ENCODE measurements around the gene CXCL17. TPM values are rescaled to one million over a fixed set of nuclear protein-coding genes. Genes with fewer than 3 reads are reported as not detected.

CXCL17 gene
- total and polyA plus RNA-seq, 12 donors, result 0.27 to 0.50 (median 0.31) TPM; not detected in 8

DNA sequence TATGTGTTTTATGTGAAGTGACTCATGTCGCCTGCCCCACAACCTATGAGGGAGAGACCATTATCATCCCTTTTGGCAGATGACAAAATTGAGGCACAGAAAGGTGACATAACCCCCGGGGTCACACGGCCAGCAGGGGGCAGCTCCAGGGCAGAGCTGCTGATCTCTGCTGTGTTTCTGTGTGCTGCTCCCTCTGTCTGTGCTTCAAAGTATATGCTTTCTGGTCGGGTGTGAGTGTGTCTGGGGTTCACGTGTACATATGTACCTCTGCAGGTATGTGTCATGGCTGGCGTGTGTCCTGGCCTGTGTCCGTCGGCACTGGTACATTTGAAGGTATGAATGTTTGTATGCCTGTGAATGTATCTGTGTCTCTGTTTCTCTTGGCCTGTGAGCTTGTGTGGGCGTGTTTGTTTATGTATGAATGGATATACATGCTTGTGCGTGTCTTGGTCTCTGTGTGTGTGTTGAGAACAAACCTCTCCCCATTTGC, 22.6 kb downstream of the CXCL17 start:
- Histone ChIP-seq H3K9me3 (replicated peaks in 1 of 3) (no peaks in the 10 kb centered on the region), H3K27me3 (no peaks in the 10 kb centered on the region), H3K27ac (peak overlapping the region in 2 of 5 donors; percentile 42 to 91), H3K4me1 (replicated peaks in 1 of 2) (peaks cover 29 to 45% of the 10 kb centered on the region in 2 donors), H3K36me3 (replicated peaks in 1 of 2) (peaks cover 0 to 3% of the 10 kb centered on the region in 2 donors), H3K4me3 (no peak overlapping the region)
- TF ChIP-seq POLR2A (IDR thresholded peaks at IDR 0.05), result no peak
- TF ChIP-seq, protein P1, sequence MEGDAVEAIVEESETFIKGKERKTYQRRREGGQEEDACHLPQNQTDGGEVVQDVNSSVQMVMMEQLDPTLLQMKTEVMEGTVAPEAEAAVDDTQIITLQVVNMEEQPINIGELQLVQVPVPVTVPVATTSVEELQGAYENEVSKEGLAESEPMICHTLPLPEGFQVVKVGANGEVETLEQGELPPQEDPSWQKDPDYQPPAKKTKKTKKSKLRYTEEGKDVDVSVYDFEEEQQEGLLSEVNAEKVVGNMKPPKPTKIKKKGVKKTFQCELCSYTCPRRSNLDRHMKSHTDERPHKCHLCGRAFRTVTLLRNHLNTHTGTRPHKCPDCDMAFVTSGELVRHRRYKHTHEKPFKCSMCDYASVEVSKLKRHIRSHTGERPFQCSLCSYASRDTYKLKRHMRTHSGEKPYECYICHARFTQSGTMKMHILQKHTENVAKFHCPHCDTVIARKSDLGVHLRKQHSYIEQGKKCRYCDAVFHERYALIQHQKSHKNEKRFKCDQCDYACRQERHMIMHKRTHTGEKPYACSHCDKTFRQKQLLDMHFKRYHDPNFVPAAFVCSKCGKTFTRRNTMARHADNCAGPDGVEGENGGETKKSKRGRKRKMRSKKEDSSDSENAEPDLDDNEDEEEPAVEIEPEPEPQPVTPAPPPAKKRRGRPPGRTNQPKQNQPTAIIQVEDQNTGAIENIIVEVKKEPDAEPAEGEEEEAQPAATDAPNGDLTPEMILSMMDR (IDR thresholded peaks at IDR 0.05), result peak; percentile 14 to 76 (median 54)
- DNase-seq, result peak in 6 of 7 donors; percentile 57 to 71 (median 62)
- intact Hi-C loops (cut with DNase I), result no loop called here
- WGBS, 4 donors, result 41 to 67% (median 54%) methylated on average over 4 to 10 of the region's 10 CpGs

DNA sequence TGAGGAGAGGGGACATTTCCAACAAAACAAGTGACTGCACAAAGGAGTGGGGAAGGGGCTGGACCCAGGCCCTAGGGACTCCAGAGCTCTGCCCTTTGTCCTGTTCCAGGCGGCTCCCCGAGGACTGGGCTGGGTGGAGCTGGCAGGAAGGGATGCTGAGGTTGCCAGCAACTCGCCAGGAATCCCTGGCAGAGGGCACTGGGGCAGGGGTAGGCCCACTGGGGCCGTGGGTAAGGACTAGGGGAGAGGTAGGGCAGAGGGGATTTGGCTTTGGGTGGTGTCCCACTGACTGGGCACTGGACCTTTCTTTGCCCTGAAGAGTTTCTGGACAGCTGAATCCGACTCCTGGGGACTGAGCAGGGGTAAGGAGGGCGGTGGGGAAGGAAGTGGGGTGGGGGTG, 23.4 kb downstream of the CXCL17 start:
- TF ChIP-seq POLR2A (IDR thresholded peaks at IDR 0.05), result no peak
- TF ChIP-seq, protein P1 (IDR thresholded peaks at IDR 0.05), result no peak
- intact Hi-C loops (cut with DNase I), result no loop called here
- Histone ChIP-seq H3K4me1 (replicated peaks in 1 of 2) (peaks cover 25 to 37% of the 10 kb centered on the region in 2 donors), H3K9me3 (replicated peaks in 1 of 3) (no peaks in the 10 kb centered on the region), H3K36me3 (replicated peaks in 1 of 2) (peaks cover 0 to 11% of the 10 kb centered on the region in 2 donors), H3K27me3 (no peaks in the 10 kb centered on the region), H3K27ac (peak overlapping the region in 1 of 5 donors; percentile 27), H3K4me3 (no peak overlapping the region)
- WGBS, 4 donors, result 57 to 68% (median 66%) methylated on average over 6 of the region's 6 CpGs
- DNase-seq, result peak in 2 of 7 donors; percentile 25 to 36

DNA sequence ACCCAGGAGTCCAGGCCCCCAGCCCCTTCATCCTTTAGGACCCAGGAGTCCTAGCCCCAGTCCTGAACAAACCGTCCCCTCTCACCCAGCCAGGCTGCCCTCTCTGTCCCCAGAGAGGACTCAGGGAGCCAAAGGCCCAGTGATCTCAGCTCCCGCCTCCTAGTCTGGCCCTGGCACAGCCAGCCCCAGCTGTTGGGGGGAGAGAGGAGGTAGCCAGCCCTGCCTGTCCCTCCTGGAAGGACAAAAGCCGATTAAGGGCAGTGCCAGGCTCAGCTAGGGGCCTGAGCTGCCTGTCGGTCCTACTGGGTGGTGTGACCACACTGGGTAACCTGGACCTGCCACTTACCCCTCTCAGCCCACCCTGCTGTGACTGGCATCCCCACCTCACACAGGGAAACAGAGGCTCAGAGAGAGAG, 30.1 kb downstream of the CXCL17 start:
- Histone ChIP-seq H3K4me1 (replicated peaks in 1 of 2) (peaks cover 8 to 11% of the 10 kb centered on the region in 2 donors), H3K27me3 (no peaks in the 10 kb centered on the region), H3K4me3 (no peak overlapping the region), H3K36me3 (replicated peaks in 1 of 2) (peaks cover 0 to 18% of the 10 kb centered on the region in 2 donors), H3K9me3 (replicated peaks in 1 of 3) (no peaks in the 10 kb centered on the region), H3K27ac (no peak overlapping the region)
- peak in 3 of 7 donors; percentile 42 to 61 (median 57) for DNase-seq
- intact Hi-C loops (cut with DNase I), result no loop called here
- TF ChIP-seq POLR2A (IDR thresholded peaks at IDR 0.05), result no peak
- TF ChIP-seq, protein P1 (IDR thresholded peaks at IDR 0.05), result no peak
- 32 to 62% (median 54%) methylated on average over 3 to 4 of the region's 4 CpGs for WGBS, 4 donors

DNA sequence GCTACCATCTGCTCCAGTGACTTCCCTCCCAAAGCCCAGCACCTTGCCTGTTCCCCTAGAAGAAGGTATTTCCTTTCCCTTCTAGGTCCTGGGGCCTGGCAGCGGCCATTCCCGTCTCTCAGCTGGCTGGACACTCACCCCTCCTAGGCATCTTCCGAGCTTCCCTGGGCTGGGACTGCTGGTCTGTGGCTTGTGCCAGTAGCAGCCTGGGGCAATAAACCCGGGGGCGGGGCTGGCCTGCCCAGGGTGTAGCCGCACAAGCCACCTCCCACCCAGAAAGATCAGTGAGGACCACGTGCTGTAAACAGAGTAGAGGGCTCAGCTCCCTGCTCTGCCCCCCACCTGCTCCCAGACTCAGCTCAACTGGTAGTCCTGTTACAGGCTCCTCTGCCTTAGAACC, 30.5 kb downstream of the CXCL17 start:
- DNase-seq, result peak in 1 of 7 donors; percentile 65
- WGBS, 4 donors, result 68 to 77% (median 73%) methylated on average over 6 to 7 of the region's 7 CpGs
- TF ChIP-seq, protein P1 (IDR thresholded peaks at IDR 0.05), result no peak
- no peak for TF ChIP-seq POLR2A (IDR thresholded peaks at IDR 0.05)
- Histone ChIP-seq H3K9me3 (replicated peaks in 1 of 3) (no peaks in the 10 kb centered on the region), H3K4me1 (replicated peaks in 1 of 2) (peaks cover 8 to 11% of the 10 kb centered on the region in 2 donors), H3K27ac (no peak overlapping the region), H3K4me3 (no peak overlapping the region), H3K27me3 (no peaks in the 10 kb centered on the region), H3K36me3 (replicated peaks in 1 of 2) (peaks cover 0 to 19% of the 10 kb centered on the region in 2 donors)
- intact Hi-C loops (cut with DNase I), result no loop called here
